ENCODE measurements around the gene PXN.
"Not testable (repeated sequence)": the region's sequence is repeated elsewhere in the genome, so short reads cannot be mapped to it uniquely, and the experiment has no call there.

The PXN gene

DNA sequence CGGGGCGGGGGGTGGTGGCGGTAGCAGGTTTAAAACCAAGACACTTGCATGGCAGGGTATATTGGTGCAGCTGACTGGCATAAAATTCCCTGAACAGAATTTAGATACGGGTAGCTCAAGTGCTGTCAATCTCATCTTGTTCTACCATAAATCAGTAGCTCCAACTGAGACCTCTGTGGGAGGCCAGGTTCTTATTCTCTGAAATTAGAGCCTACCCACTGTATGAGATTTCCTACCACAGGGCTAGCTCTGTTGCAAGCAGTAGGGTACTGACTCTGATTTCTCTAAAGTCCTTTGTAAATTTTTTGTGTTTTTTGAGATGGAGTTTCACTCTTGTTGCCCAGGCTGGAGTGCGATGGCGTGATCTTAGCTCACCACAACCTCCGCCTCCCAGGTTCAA lies 61.4 kb downstream of the PXN start:
- no peak for DNase-seq

DNA sequence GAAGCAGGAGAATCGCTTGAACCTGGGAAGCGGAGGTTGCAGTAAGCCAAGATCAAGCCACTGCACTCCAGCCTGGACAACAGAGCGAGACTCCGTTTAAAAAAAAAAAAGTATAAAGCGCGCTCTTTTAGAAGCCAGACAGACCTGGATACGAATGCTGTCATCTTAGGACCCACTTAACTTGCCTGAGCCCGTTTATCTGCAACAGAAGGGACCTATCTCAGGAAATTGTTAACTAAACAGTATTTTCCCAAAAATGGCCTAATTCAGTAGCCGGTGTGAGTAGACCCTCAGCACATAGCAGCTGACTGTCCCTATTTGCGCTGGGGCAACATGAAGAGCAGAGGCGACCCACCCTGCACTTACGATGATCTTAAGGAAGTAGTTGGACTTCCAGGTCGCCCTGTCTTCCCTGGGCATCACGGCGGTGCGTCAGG lies 65.1 kb downstream of the PXN start:
- DNase-seq = no peak

DNA sequence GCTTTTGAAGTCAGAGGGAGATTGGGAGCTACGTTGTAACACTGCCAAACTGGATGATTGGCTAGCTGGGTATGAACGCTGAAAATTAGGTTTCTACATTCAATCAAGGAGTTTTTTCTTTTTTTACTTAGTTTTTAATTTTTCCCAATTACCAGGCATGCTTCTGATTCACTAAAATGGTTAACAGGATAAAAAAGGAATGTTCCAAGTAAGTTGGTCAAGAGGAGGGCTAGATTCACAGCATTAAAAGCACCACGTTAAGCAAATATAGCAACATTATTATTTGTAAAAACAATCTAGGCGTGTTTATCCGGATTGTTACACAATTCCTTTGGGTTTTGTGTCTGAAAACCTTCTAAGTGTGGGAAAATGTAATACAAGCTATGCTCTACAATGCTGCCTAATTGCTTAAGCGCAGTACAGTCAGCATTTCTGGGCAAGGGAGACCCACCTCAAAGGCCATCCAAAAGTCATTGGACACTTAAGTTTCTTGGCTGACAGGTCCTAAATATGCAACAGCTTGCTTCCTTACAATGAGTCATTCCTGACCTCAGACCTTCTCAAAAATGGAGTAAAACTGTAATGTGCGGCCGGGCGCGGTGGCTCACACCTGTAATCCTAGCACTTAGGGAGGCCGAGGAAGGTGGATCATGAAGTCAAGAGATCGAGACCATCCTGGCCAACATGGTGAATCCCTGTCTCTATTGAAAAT lies 65.8 kb downstream of the PXN start:
- no peak for DNase-seq

DNA sequence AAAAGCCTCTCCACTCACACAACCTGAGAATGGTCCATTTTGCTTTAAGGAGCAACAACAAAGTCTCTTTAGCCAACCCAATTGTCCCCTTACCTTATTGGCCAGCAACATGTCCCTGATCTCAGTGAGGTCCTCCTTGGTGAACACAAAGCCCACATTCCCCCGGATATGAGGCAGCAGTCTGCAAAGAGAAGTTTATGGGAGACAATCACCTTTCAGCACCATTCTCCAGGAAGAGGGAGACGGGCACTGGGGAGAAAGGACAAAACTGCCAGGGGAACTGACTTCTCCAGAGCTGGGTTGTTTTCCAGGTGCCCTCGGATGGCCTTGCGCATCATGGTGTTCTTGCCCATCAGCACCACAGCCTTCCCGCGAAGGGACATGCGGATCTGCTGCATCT lies 66.5 kb downstream of the PXN start:
- no peak for DNase-seq

DNA sequence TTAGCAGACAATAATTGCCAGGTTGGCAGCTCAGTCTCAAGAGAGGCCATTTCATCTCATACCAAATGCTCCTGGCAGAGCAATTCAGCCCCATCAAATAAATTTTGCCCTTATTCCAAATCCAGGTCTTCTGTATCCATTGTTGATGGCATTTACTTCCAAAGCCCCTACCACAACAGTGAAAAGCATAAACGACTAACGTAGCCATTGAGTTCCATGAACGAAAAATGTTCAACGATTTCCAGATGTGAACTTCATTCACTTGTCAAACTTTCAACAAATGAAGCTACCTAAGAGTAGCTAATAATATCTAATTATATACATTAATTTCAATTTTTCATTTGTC lies 68.0 kb downstream of the PXN start:
- DNase-seq = no peak

DNA sequence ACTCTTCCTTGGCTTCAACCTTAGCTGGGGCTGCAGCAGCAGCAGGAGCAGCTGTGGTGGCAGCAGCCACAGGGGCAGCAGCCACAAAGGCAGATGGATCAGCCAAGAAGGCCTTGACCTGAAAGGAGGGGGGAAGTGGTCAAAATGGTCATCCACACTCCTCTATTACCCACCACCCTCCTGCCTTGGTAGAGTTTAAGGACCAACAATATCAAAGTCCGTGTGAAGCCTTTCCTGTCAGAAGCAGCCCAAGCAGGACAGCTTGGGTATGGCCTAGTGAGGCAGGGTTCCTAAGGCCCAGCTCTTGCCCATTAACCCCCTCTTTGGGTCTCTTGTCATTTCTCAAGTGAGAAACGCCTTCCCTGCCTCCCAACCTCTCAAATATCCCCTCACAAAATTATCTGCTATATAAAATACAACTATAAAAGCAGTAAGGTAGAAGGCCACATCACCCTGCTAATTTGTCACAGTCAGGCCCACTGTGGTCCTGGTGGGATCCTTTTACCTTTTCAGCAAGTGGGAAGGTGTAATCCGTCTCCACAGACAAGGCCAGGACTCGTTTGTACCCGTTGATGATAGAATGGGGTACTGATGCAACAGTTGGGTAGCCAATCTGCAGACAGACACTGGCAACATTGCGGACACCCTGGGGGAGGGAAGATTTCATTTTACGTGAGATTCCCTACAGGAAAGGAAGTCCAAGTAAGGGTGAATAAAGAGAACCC lies 68.6 kb downstream of the PXN start:
- not testable (repeated sequence) for DNase-seq

DNA sequence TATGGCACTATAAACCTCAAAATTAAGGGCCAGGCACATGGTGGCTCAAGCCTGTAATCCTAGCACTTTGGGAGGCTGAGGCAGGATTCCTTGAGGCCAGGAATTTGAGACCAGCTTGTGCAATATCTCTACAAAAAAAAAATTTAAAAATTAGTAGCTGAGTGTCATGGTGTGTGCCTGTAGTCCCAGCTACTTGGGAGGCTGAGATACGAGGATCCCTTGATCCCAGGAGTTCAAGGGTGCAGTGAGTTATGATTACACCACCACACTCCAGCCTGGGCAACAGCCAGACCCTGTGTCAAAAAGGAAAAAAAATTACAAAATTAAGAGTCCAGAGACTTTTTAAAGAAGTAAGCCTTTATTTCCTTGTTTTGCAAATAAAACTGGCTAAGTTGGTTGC lies 69.2 kb downstream of the PXN start:
- no peak for DNase-seq

DNA sequence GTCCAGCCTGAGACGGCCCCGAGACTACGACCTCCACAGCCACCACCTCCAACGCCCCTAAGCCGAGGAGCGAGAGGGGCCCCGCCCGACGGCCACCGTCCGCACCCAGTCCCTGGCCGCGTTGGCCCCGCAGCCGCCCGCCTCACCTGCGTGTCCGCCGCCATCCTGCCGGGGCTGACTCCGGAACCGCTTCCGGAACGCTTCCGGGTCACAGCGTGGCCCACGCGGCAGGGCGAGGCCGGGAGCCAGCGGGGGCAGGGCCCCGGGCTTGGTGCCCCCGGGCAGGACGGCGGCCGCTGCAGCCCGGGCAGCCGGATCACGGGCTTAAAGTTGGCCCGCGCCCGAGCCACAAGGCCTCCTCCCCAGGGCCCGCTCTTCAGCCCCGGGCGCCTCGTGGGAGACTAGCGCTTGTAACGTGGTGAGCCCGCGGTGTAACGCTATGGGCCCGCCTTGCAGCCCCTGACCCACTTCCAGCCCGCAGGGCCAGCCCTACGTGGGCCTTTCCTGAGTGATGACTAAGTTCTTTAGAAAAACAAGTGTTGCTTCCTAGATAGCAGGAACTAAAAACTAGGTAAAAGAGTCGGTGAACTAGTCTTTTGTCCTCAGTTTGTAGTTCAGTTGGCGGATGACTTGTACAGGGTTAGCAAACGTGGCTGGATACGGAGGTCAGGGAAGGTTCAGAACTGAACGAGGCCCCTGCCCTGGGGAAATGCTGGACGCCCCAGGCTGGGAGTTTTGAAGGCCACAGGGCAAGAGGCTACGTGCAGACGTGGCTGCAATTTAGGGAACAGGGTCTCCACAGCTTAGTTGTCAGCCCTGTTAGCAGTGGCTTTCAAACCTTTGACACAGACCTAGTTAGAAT lies 70.8 kb downstream of the PXN start, which contains the start of gene GCN1:
TSS of gene GCN1 (minus strand) at position 182 of the 862 bp plus-strand sequence. CDS start at position 164, 18 bp downstream.
- DNase-seq = peak; percentile 85

DNA sequence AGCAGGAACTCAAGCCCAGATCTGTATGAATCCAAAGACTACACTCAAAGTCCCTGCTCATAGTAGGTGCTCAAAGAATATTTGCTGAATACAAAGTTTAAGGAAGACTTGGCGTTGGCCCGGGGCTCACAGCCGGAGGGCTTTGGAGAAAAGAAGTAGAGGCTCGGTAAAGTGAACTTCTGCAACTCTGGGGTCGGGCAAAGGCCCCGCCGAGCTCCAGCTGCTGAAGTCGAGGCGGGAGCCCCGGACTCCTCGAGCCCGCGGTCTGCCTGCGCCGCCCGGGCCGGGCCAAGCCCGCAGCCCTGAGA lies 71.3 kb downstream of the PXN start:
- no peak for DNase-seq

DNA sequence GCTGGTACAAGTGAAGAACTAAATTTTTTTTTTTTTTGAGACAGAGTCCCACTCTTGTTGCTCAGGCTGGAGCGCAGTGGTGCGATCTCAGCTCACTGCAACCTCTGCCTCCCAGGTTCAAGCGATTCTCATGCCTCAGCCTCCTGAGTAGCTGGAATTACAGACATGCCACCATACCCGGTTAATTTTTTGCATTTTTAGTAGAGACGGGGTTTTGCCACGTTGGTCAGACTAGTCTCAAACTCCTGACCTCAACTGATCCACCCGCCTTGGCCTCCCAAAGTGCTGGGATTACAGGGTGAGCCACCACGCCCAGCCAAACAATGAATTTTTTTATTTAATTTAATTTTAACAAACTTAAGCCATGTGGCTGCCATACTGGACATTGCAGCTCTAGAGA lies 72.2 kb downstream of the PXN start:
- not testable (repeated sequence) for DNase-seq

DNA sequence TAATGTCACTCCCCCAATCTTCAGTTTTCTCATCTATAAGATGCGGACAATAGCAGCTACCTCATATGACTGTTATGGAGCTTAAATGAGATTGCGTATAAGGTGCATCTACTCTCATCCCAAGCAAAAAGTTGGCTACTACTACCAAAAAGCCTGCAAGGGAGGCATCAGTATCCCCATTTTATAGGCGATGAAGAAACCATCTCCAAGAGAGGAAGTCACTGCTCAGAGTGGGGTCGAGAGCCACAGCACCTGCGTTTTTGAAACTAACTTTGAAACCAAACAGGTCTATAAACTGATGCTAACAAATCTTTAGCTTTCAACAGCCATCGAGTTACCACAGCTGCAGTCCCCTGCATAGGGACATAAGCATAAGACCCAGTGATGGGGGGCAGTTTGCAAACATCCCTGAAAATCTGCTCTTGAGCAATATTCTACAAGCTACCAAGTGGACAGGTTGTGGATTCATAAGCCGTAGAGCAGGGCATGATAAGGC lies 74.5 kb downstream of the PXN start:
- DNase-seq = no peak

DNA sequence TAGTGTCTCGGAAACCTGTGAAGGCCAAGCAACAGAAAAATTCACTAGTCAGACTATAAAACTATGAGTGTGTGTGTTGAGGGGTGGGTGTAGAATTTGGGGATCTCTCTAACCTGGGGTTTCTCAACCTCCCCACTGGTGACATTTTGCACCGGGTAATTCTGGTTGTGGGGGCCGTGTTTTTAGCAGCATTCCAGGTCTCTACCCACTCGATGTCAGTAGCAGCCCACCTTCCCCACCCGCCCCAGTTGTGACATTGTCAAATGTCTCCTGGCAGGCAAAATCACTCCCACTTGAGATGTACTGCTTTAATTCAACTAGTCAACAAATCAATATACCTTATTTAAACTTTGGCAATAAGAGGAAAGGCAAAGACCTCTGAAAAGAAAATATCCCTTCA lies 75.1 kb downstream of the PXN start:
- DNase-seq = no peak

DNA sequence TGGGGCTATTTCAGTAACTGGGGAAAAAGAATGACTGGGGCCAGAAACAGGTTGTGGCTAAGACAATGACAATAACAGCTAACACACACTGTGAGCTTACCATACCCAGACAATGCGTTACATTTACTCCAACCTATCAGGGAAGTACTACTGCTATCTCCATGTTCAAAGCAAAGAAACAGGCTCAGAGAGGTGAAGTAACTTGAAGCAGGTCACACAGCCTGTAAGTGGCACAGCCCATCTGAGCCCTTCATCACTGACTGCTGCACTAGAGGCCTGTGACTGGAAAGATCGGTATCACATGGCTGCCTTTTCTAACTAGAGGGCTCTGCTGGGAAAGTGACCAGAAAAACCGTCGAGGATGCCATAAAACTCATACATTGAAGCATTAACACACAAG lies 78.9 kb downstream of the PXN start:
- DNase-seq = no peak

DNA sequence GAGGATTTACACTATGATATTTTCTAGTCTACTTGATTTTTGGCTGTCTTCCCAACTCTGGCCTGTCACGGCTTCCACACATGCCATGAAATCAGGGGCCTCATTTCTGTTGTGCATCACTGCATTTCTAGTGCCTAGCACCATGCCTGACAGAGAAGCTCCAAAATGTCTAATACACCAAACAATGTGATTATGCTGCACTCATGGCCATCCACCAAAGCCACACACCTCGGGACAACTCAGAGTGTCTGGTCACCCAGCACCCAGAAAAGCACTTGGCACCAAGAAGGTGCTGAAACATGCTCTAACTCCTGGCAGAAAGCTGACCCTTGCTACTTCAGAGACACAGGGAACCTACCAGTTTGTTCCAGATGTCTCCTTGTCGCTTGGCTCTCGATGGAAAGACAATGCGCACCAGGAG lies 82.3 kb downstream of the PXN start:
- no peak for DNase-seq

DNA sequence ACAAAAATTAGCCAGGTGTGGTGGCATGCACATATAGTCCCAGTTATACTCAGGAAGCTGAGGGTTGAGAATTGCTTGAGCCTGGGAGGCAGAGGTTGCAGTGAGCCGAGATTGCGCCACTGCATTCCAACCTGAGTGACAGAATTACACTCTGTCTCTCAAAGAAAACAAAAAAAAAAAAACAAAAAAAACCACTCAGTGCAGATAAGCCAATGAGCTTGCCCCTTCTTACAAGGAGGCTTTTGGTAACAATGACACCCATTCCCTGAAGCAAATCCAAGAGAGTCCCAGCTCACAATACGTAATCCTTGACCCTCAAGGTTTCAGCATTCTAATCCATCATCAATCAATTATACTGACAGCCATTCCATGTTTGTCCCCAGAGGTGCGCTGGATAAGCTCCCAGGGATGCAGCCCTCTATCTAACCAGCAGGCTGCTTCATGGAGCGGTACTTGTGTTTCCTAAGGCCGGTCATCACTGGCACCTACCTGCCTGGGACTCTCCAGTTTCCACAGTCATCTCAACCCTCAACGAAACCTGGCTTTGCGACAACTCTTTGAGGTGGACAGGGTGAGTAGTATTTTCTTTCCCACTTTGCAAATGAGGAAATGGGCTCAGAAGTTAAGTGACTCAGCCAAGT lies 83.4 kb downstream of the PXN start:
- no peak for DNase-seq

DNA sequence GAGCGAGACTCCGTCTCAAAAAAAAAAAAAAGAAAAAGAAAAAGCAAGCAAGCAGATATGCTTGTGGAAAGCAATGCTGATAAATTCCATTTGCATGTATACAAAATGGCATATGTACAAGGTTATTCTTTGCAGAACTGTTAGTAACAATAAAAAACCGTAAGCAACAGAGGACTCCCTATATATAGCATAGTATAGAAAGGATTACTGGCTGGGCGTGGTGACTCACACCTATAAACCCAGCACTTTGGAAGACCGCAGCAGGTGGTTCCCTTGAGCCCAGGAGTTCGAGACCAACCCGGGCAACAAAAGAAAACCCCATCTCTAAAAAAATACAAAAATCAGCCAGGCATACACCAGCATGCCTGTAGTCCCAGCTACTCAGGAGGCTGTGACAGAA lies 84.6 kb downstream of the PXN start:
- no peak for DNase-seq

DNA sequence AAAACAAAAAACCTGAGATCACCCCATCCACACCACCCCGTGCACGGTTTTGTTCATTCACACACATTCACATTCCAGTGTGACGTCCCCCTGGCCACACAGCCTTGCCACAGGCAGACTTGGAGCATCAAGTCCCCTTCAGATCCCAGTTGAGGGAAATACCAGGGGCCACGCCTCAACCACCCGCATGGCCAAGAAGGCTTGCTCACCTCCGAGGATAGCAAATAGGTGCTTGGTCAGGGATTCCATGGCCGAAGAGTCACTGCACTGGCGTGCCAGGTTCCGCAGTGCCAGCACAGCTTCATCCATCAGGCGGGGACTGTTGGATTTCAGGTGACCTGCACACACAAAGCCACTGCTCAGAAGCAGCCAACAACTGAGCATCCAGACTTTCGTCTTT lies 90.0 kb downstream of the PXN start:
- DNase-seq = no peak

DNA sequence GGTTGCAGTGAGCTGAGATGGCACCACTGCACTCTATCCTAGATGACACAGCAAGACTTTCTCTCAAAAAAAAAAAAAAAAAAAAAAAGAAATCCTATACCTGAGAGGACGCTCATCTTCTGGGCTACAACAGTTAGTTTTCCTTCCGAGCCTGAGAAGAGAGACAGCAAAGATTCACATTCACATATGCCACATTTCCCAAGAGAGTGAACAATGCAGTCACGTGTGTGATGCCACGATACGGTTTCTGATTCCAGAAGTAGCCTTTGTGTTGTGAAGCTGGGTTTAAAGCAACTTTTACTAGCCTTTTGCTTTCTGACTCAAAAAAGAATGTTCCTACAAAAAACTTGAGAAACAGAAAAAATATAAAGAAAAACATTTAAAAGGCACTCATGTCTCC lies 90.5 kb downstream of the PXN start:
- no peak for DNase-seq

DNA sequence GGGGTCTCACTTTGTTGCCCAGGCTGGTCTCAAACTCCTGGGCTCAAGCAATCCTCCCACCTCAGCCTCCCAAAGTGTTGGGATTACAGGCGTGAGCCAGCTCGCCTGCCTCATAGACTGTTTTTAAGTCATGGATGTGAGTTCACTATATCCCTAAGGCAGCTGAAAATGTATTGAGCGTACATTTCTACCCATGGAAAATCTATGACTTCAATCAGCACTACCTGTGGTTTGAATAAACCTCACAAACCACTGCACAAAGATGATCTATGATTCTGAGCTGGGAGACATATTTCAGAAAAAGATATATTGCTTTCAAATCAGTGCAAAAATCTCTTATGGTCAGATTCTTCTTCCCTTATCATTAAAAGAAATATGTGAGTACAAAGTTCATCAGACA lies 93.5 kb downstream of the PXN start:
- no peak for DNase-seq

DNA sequence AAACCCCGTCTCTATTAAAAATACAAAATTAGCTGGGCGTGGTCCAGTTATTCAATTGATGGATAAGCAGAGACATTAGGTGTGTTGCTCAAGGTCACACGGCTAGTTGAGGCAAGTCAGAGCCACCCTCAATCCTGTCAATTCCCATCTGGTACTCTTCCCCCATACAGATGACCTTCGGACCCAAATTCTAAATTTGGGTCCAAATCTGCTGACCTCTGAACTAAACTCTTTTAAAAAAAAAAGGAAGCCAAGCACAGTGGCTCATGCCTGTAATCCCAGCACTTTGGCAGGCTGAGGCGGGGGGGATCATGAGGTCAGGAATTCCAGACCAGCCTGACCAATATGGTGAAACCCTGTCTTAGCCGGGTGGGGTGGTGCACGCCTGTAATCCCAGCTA lies 94.9 kb downstream of the PXN start:
- DNase-seq = no peak

DNA sequence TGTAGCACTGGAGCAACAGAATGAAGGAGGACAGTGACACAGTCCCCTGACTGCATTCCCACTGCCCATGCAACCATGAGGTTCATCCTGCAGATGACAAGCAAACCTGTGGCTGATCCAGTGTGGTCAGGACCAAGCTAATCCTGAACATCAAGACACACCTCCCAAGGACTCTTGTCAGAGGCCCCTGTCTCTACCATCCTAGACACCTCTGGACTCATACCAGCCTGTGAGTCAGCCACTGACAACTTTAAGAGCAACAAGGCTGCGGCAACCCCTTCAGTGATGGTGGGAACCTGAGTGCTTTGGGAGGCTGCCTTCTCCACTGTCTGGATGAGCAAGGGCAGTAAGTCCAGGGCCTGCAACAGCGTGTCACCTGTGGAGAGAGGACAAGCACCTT lies 95.6 kb downstream of the PXN start:
- no peak for DNase-seq

DNA sequence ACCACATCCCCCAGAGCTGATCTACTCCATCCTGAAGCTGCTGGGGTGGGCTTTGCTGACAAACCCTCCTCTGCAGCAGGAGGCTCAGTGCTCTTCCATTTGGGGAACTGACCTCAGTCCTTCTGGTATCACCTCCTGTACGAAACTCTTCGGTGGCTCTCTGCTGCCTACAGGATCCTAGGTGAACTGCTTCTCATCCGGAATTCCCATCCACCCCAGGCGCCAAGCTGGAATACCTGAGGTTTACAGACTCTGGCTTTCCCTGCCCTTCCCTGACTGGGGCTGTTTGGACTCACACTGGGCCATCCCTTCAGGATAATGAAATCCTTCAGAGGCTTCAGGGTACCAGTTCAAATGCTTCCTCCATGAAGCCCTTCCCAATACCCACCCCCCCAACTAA lies 97.2 kb downstream of the PXN start:
- DNase-seq = no peak

DNA sequence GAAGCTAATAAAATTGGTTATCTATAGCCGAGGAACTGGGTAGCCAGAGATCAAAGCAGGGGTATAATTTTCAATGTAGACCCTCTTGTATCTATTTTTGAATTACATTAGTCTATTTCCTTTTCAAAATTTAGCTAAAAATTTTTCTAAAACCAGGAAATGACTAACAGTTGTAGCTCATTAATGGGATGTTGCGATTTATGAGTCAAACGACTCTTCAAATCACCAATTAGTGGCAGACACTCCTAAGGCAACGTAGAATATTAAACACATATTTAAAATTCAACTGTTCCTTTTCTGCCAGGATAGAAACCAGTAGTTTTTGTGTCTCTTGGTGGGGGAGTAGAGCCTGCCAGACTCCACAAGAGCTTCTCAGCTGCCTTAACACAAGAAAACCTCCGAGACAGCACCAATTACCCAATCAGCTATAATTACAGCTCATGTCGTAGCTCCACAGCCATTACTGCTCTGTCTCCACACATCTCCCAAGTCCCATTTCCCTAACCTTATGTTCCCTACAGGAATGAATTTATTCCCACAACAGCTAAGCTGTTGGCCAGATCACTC lies 97.9 kb downstream of the PXN start:
- no peak for DNase-seq

Measured in activated effector memory CD4-positive, alpha-beta T cell treated with Interleukin-2 at 50 U/mL for 16 hours (primary cell).